PC-9 (cell line): Measurements from ENCODE around the gene SKAP2. TPM values are rescaled to one million over a fixed set of nuclear protein-coding genes. Genes with fewer than 3 reads are reported as not detected.

ENCODE experiments used
- BruUV-seq: library from RNA; stranded (reverse); fragments of 400-500 nt; replicated peaks from 2 replicates; lab custom pipeline; 2021; lab: Mats Ljungman, UMichigan
- CTCF ChIA-PET: fragments of 300-600 bp; sonication (Branson Sonifier 250); formaldehyde crosslinking; loops from one replicate; lab custom pipeline; 2022; ENCODE audit warnings: antibody characterized with exemption; lab: Charles Lee
- POLR2A ChIA-PET: fragments of 300-600 bp; sonication (Branson Sonifier 250); formaldehyde crosslinking; loops from one replicate; lab custom pipeline; 2022; ENCODE audit warnings: antibody characterized with exemption; ENCODE audit not compliant: unreplicated experiment; lab: Charles Lee
- DNase-seq, 2 experiments: peaks; one replicate each; pipeline versions ENCODE4 v3.0.0 to v3.0.0-alpha.2; 2015 to 2022; ENCODE audit warnings: mixed read lengths in 1 of 2
- H2AFZ ChIP-seq: fragments of 200-600 bp; sonication (generic); 2 replicates; pipeline ENCODE4 v1.8.1; 2017; ENCODE audit warnings: antibody characterized with exemption
- H3F3A ChIP-seq: fragments of 200-600 bp; sonication (generic); 2 replicates; pipeline ENCODE4 v1.8.1; 2017; ENCODE audit warnings: antibody characterized with exemption, mild to moderate bottlenecking, low read depth; ENCODE audit not compliant: insufficient read depth
- H3K27ac ChIP-seq: fragments of 200-600 bp; sonication (generic); 2 replicates; pipeline ENCODE4 v1.6.1; 2016; ENCODE audit warnings: mixed run types
- H3K27me3 ChIP-seq: fragments of 200-600 bp; sonication (generic); 2 replicates; pipeline ENCODE4 v1.6.1; 2016; ENCODE audit warnings: low read depth, mixed run types; ENCODE audit not compliant: insufficient read depth
- H3K36me3 ChIP-seq: fragments of 200-600 bp; sonication (generic); 2 replicates; pipeline ENCODE4 v1.6.1; 2016; ENCODE audit warnings: low read depth, mixed run types
- H3K4me1 ChIP-seq: fragments of 200-600 bp; sonication (generic); replicated peaks from 2 replicates; pipeline ENCODE4 v1.6.1; 2016; ENCODE audit warnings: mixed run types; ENCODE audit not compliant: insufficient read depth
- H3K4me2 ChIP-seq: fragments of 200-600 bp; sonication (generic); 2 replicates; pipeline ENCODE4 v1.6.1; 2017; ENCODE audit warnings: mixed run types
- H3K4me3 ChIP-seq: fragments of 200-600 bp; sonication (generic); 2 replicates; pipeline ENCODE4 v1.6.1; 2016; ENCODE audit warnings: mixed run types
- H3K79me2 ChIP-seq: fragments of 200-600 bp; sonication (generic); 2 replicates; pipeline ENCODE4 v1.6.1; 2017; ENCODE audit warnings: low read depth, mixed run types
- H3K9me2 ChIP-seq: fragments of 200-600 bp; sonication (generic); 2 replicates; pipeline ENCODE4 v1.8.1; 2017; ENCODE audit warnings: mild to moderate bottlenecking; ENCODE audit not compliant: insufficient read depth
- H3K9me3 ChIP-seq: fragments of 200-600 bp; sonication (generic); 2 replicates; pipeline ENCODE4 v1.8.1; 2016; ENCODE audit warnings: low read depth; ENCODE audit not compliant: insufficient read depth
- H4K20me1 ChIP-seq: fragments of 200-600 bp; sonication (generic); 2 replicates; pipeline ENCODE4 v1.8.1; 2017; ENCODE audit not compliant: insufficient read depth
- EZH2 ChIP-seq: fragments of 200-600 bp; sonication (generic); IDR thresholded peaks from 2 replicates; pipeline ENCODE4 v1.8.0; 2017; ENCODE audit warnings: antibody characterized with exemption, low read depth
- intact Hi-C: fragments of 100-400 bp; cut with micrococcal nuclease; formaldehyde crosslinking; loops from one replicate; pipeline ENCODE4 v1.10.0; 2022; ENCODE audit not compliant: unreplicated experiment
- total RNA-seq: library from RNA; stranded (reverse); gene quantifications from 2 replicates; pipeline ENCODE4 v1.2.3, GENCODE V29; 2021
- TF ChIP-seq, protein P1 (sequence below): fragments of 200-600 bp; sonication (generic); conservative IDR thresholded peaks from 2 replicates; pipeline ENCODE4 v1.6.1; 2017; ENCODE audit warnings: mixed run types, antibody characterized with exemption, mild to moderate bottlenecking, moderate library complexity

Gene SKAP2
- total RNA-seq, 1 experiment from 2014 or later = 74.9 TPM

DNA sequence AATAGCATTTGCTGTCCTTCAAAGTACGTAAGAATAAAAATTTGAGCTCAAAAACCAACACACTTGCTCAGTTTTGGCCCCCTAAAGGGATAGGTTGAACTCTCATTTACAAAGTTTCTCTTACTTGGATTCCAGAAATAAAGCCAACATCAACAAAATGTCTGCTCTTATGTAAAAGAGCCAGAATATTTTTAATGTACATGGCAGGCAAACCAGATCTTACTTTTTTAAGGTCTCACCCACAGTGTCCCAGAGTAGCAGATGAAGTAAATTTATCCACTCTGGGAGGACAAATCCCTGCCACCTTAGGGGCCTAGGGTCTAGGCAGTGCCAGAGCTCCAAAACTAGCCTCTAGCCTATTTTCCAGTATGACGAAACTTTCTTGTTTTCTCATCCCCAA, 159.6 kb downstream of the SKAP2 start:
- DNase-seq = no peak
- CTCF ChIA-PET = no interaction called here
- intact Hi-C loops = no loop called here
- no TSS peak for BruUV-seq
- H3F3A ChIP-seq = no peaks in the 10 kb centered on the region
- H3K27me3 ChIP-seq = no peaks in the 10 kb centered on the region
- H3K4me3 ChIP-seq = no peak overlapping the region
- H3K79me2 ChIP-seq = no peaks in the 10 kb centered on the region
- H3K27ac ChIP-seq = no peak overlapping the region
- POLR2A ChIA-PET = interaction anchor here (0.6 kb wide), 1 partner anchor 158 kb away, joined by 4 read pairs; no protein-coding TSS in a partner anchor
- TF ChIP-seq EZH2 = no peak
- TF ChIP-seq, protein P1, sequence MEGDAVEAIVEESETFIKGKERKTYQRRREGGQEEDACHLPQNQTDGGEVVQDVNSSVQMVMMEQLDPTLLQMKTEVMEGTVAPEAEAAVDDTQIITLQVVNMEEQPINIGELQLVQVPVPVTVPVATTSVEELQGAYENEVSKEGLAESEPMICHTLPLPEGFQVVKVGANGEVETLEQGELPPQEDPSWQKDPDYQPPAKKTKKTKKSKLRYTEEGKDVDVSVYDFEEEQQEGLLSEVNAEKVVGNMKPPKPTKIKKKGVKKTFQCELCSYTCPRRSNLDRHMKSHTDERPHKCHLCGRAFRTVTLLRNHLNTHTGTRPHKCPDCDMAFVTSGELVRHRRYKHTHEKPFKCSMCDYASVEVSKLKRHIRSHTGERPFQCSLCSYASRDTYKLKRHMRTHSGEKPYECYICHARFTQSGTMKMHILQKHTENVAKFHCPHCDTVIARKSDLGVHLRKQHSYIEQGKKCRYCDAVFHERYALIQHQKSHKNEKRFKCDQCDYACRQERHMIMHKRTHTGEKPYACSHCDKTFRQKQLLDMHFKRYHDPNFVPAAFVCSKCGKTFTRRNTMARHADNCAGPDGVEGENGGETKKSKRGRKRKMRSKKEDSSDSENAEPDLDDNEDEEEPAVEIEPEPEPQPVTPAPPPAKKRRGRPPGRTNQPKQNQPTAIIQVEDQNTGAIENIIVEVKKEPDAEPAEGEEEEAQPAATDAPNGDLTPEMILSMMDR = no peak
- no peaks in the 10 kb centered on the region for H3K9me2 ChIP-seq
- H2AFZ ChIP-seq = no peak overlapping the region
- no peak overlapping the region for H3K4me2 ChIP-seq
- H3K4me1 ChIP-seq = peaks cover 14% of the 10 kb centered on the region
- no peaks in the 10 kb centered on the region for H3K9me3 ChIP-seq
- no peaks in the 10 kb centered on the region for H3K36me3 ChIP-seq
- H4K20me1 ChIP-seq = no peaks in the 10 kb centered on the region

DNA sequence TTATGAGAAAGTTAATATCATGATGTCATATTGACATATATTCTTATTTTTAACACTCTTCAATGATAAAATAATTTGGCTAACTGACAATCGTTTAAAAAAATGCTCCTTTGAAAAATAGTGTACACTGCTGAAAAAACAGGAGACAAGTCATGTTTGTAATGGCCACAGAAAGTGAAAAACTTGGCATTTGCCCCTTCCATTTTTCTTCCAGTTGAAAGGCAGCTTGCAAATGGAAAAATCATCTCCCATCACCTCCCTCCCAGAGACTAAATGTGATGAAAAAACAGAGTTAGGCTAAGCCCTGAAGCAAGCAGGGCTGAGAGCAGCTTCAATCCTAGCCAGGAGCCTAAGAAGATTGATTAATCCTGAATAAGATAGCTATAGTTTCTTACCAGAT, 160.4 kb downstream of the SKAP2 start:
- Histone ChIP-seq H2AFZ (no peak overlapping the region), H4K20me1 (no peaks in the 10 kb centered on the region), H3K27me3 (no peaks in the 10 kb centered on the region), H3K9me3 (no peaks in the 10 kb centered on the region), H3K4me1 (peaks cover 14% of the 10 kb centered on the region), H3K4me3 (no peak overlapping the region), H3K27ac (no peak overlapping the region), H3K4me2 (no peak overlapping the region), H3K79me2 (no peaks in the 10 kb centered on the region), H3K9me2 (no peaks in the 10 kb centered on the region), H3F3A (no peaks in the 10 kb centered on the region), H3K36me3 (no peaks in the 10 kb centered on the region)
- ChIA-PET POLR2A (interaction anchor here (0.6 kb wide), 1 partner anchor 327 kb away, joined by 3 read pairs; no protein-coding TSS in a partner anchor), CTCF (no interaction called here)
- intact Hi-C loops = no loop called here
- DNase-seq = no peak
- BruUV-seq = no TSS peak
- TF ChIP-seq EZH2 = no peak
- TF ChIP-seq, protein P1 = no peak

DNA sequence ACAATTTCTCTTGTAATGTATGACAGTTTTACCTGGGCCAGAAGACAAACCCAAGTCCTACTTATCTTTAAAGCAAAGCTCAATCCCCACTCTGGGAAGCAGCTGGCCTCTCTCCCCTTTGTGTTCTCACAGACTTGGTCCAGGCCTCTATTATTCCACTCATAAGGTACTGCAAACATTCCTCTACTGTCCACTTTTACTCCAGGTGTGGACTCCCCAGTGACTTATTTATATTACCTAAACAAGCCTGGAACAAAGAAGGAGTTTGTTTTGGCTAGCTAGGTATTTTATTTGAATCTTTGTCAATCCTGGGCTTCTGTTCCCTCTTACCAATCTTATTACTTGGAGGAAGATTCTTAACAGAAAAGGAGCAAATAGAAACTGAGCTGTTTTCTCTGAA, 163.5 kb downstream of the SKAP2 start:
- POLR2A ChIA-PET = no interaction called here
- intact Hi-C loops = no loop called here
- H3K4me2 ChIP-seq = no peak overlapping the region
- no peaks in the 10 kb centered on the region for H3F3A ChIP-seq
- DNase-seq = no peak
- no peak overlapping the region for H3K27ac ChIP-seq
- no peak overlapping the region for H3K4me3 ChIP-seq
- no peaks in the 10 kb centered on the region for H3K9me2 ChIP-seq
- H3K79me2 ChIP-seq = no peaks in the 10 kb centered on the region
- H3K4me1 ChIP-seq = peaks cover 8% of the 10 kb centered on the region
- CTCF ChIA-PET = no interaction called here
- 0 out of 2 replicates have a peak, but pooled peaks cover 3% of the 10 kb centered on the region for H4K20me1 ChIP-seq
- H3K9me3 ChIP-seq = no peaks in the 10 kb centered on the region
- BruUV-seq = no TSS peak
- no peak overlapping the region for H2AFZ ChIP-seq
- TF ChIP-seq EZH2 = no peak
- TF ChIP-seq, protein P1 = no peak
- H3K36me3 ChIP-seq = no peaks in the 10 kb centered on the region
- no peaks in the 10 kb centered on the region for H3K27me3 ChIP-seq
